ENCODE results near the gene TNNT1.

- no peak for TF ChIP-seq EZH2 (optimal IDR thresholded peaks at IDR 0.05; ENCODE audit: low read depth, low read length)
- TF ChIP-seq CTCF (IDR thresholded peaks at IDR 0.05; ENCODE audit: low read length), result no peak
These were observed 31.9 kb downstream of the TNNT1 start, which contains the start of gene PPP1R12C for GRCh38 chr19:55116859-55117662.
